Natural killer cell (primary cell): ENCODE results near the gene XAGE1B. TPM values are rescaled to one million over a fixed set of nuclear protein-coding genes. Genes with fewer than 3 reads are reported as not detected.
"Not testable (repeated sequence)": the region's sequence is repeated elsewhere in the genome, so short reads cannot be mapped to it uniquely, and the experiment has no call there.

Experiments used
- ATAC-seq, 3 donors: fragments of 150-1000 bp in 2 of 3; fragments of 200-7000 bp in 1 of 3; cut with Tn5 transposase; 1 replicate in 1 of 3; 2 replicates in 2 of 3; pipeline ENCODE4 v1.10.0; 2021; ENCODE audit warnings: mild to moderate bottlenecking in 2 of 3, moderate library complexity in 2 of 3
- DNase-seq, 2 donors: peaks; one replicate each; pipeline versions ENCODE4 v3.0.0 to v3.0.0-alpha.2; 2013 to 2021; ENCODE audit warnings: mixed read lengths in 1 of 2
- H3K27ac ChIP-seq: one replicate; pipeline ENCODE4 v1.5.1; 2013; ENCODE audit warnings: mild to moderate bottlenecking, low read length
- H3K27me3 ChIP-seq: one replicate; pipeline ENCODE4 v1.6.1; 2013; ENCODE audit warnings: low read length; ENCODE audit not compliant: control insufficient read depth, insufficient read depth
- H3K36me3 ChIP-seq: one replicate; pipeline ENCODE4 v1.6.1; 2013; ENCODE audit warnings: low read length; ENCODE audit not compliant: control insufficient read depth, insufficient read depth
- H3K4me1 ChIP-seq: one replicate; pipeline ENCODE4 v1.6.1; 2013; ENCODE audit warnings: low read length; ENCODE audit not compliant: control insufficient read depth, insufficient read depth
- H3K4me3 ChIP-seq: one replicate; pipeline ENCODE4 v1.5.1; 2013; ENCODE audit warnings: low read length
- H3K9me3 ChIP-seq: one replicate; pipeline ENCODE4 v1.6.1; 2013; ENCODE audit warnings: low read length; ENCODE audit not compliant: control insufficient read depth, insufficient read depth
- H3K27ac Mint-ChIP-seq, 2 donors: one replicate each; pipeline ENCODE4 v1.8.0; 2022; ENCODE audit warnings: mild to moderate bottlenecking in 2 of 2, mixed read lengths in 2 of 2, moderate library complexity in 1 of 2
- H3K27me3 Mint-ChIP-seq, 2 donors: one replicate each; pipeline ENCODE4 v1.8.0; 2022; ENCODE audit warnings: low read depth in 2 of 2, mixed read lengths in 2 of 2
- H3K36me3 Mint-ChIP-seq: one replicate; pipeline ENCODE4 v1.8.0; 2022; ENCODE audit warnings: mixed read lengths
- H3K4me1 Mint-ChIP-seq, 2 donors: one replicate each; pipeline ENCODE4 v1.8.0; 2022; ENCODE audit warnings: mixed read lengths in 2 of 2
- H3K4me3 Mint-ChIP-seq: one replicate; pipeline ENCODE4 v1.8.0; 2022; ENCODE audit warnings: mild to moderate bottlenecking, moderate library complexity, mixed read lengths
- H3K9me3 Mint-ChIP-seq, 2 donors: one replicate each; pipeline ENCODE4 v1.8.0; 2022; ENCODE audit warnings: mixed read lengths in 2 of 2
- CTCF ChIP-seq: fragments of 200-600 bp; IDR thresholded peaks from one replicate; pipeline ENCODE4 v1.8.0; 2022; ENCODE audit warnings: antibody characterized with exemption
- WGBS: methylation state at CpG from one replicate; pipeline ENCODE4 v1.1.7; 2013; ENCODE audit warnings: missing lambda C conversion rate; ENCODE audit not compliant: insufficient coverage; 5-methylcytosine and 5-hydroxymethylcytosine counted together
- intact Hi-C: fragments of 100-400 bp; cut with micrococcal nuclease; formaldehyde crosslinking; loops from one replicate; pipeline ENCODE4 v1.14.2; 2022
- total RNA-seq, 4 donors: library from RNA; stranded (reverse); fragments of 120-200 nt in 1 of 4; gene quantifications; one replicate each; pipeline versions ENCODE4 v1.2.3 to v1.2.4, GENCODE V29; 2013 to 2022

Gene XAGE1B
- total RNA-seq, 3 donors from 2014 or later (not counting 1 experiment from before 2014, with no cell fraction given): not detected

GRCh38 chrX:52516110-52516986 lies 515 bp downstream of the XAGE1B start:
- H3K27ac ChIP-seq, H3K36me3 Mint-ChIP-seq, intact Hi-C loops, H3K9me3 ChIP-seq, H3K4me1 Mint-ChIP-seq, H3K27me3 Mint-ChIP-seq, H3K9me3 Mint-ChIP-seq, H3K36me3 ChIP-seq, H3K4me3 Mint-ChIP-seq, H3K27me3 ChIP-seq, H3K4me1 ChIP-seq, DNase-seq, ATAC-seq, H3K4me3 ChIP-seq, H3K27ac Mint-ChIP-seq: not testable (repeated sequence)
- no CpG with 5 or more reads among the region's 27 CpGs for WGBS

- H3K27ac ChIP-seq, H3K4me1 ChIP-seq, H3K27ac Mint-ChIP-seq, H3K27me3 ChIP-seq, DNase-seq, H3K9me3 Mint-ChIP-seq, intact Hi-C loops, ATAC-seq, H3K36me3 Mint-ChIP-seq, H3K4me3 Mint-ChIP-seq, H3K9me3 ChIP-seq, H3K27me3 Mint-ChIP-seq, H3K36me3 ChIP-seq, H3K4me1 Mint-ChIP-seq, H3K4me3 ChIP-seq: not testable (repeated sequence)
- WGBS: no CpG with 5 or more reads among the region's 6 CpGs
These were observed 5.7 kb downstream of the XAGE1B start for GRCh38 chrX:52511126-52511525.

GRCh38 chrX:52509916-52510315 lies 6.9 kb downstream of the XAGE1B start:
- no peak overlapping the region for H3K4me3 ChIP-seq
- Mint-ChIP-seq H3K27me3 (peaks cover 0 to 4% of the 10 kb centered on the region in 2 donors), H3K27ac (no peak overlapping the region), H3K9me3 (no peaks in the 10 kb centered on the region), H3K4me3 (no peak overlapping the region), H3K36me3 (no peaks in the 10 kb centered on the region), H3K4me1 (no peaks in the 10 kb centered on the region)
- no peak for TF ChIP-seq CTCF
- intact Hi-C loops: no loop called here
- no peak overlapping the region for H3K27ac ChIP-seq
- H3K27me3 ChIP-seq: no peaks in the 10 kb centered on the region
- ATAC-seq (no peak), DNase-seq (no peak)
- no peaks in the 10 kb centered on the region for H3K4me1 ChIP-seq
- WGBS: 70% methylated on average over 6 of the region's 6 CpGs
- no peaks in the 10 kb centered on the region for H3K9me3 ChIP-seq
- no peaks in the 10 kb centered on the region for H3K36me3 ChIP-seq

GRCh38 chrX:52507331-52507730 lies 9.5 kb downstream of the XAGE1B start:
- 79% methylated on average over 3 of the region's 3 CpGs for WGBS
- H3K4me3 ChIP-seq: no peak overlapping the region
- no peaks in the 10 kb centered on the region for H3K9me3 ChIP-seq
- TF ChIP-seq CTCF: no peak
- DNase-seq: no peak
- no peaks in the 10 kb centered on the region for H3K36me3 ChIP-seq
- intact Hi-C loops: no loop called here
- H3K4me1 Mint-ChIP-seq: no peaks in the 10 kb centered on the region
- ATAC-seq: no peak
- H3K4me3 Mint-ChIP-seq: no peak overlapping the region
- no peak overlapping the region for H3K27ac Mint-ChIP-seq
- H3K9me3 Mint-ChIP-seq: no peaks in the 10 kb centered on the region
- H3K27me3 Mint-ChIP-seq: peaks cover 4 to 14% of the 10 kb centered on the region in 2 donors
- H3K27ac ChIP-seq: no peak overlapping the region
- H3K27me3 ChIP-seq: no peaks in the 10 kb centered on the region
- H3K4me1 ChIP-seq: no peaks in the 10 kb centered on the region
- H3K36me3 Mint-ChIP-seq: no peaks in the 10 kb centered on the region
